ENCODE results near the gene RPL12.

Gene RPL12

DNA sequence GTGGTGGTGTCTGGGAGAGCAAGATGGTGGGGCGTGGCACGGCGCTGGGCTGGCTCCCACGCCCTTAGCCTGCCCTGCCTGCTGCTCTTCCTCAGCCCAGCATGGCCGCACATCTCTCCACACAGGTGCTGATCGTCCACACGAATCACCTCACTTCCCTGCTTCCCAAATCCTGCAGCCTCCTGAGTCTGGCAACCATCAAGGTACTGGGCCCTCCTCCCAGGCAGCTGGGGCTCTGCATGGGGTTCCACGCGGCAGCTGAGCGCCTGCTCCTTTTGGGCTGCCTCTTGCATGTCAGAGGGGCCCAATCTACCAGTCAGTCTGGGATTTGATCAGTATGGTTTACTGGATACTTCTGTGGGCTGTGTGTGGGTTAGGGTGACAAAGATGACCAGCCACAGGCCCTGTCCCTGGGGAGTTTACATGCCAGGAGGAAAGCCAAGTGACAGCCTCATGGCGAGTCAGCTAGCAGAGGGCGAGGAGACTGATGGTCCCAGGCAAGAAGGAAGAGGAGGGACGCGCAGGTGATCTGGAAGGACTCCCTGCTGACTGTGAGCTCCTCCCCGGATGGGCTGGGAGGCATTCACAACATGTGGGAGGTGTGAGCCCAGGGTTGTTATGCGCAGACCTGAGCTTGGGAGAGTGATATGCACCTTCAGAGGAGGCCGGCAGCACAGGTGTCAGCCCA, 6.1 kb upstream of the RPL12 start:
- no peak for DNase-seq (ENCODE audit: low read depth)
- no peak overlapping the region for H3K4me3 ChIP-seq (ENCODE audit: low read depth, low read length)
- TF ChIP-seq, protein P1, sequence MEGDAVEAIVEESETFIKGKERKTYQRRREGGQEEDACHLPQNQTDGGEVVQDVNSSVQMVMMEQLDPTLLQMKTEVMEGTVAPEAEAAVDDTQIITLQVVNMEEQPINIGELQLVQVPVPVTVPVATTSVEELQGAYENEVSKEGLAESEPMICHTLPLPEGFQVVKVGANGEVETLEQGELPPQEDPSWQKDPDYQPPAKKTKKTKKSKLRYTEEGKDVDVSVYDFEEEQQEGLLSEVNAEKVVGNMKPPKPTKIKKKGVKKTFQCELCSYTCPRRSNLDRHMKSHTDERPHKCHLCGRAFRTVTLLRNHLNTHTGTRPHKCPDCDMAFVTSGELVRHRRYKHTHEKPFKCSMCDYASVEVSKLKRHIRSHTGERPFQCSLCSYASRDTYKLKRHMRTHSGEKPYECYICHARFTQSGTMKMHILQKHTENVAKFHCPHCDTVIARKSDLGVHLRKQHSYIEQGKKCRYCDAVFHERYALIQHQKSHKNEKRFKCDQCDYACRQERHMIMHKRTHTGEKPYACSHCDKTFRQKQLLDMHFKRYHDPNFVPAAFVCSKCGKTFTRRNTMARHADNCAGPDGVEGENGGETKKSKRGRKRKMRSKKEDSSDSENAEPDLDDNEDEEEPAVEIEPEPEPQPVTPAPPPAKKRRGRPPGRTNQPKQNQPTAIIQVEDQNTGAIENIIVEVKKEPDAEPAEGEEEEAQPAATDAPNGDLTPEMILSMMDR (IDR thresholded peaks at IDR 0.05; ENCODE audit: control insufficient read depth, extremely low read depth, insufficient read depth), result no peak

DNA sequence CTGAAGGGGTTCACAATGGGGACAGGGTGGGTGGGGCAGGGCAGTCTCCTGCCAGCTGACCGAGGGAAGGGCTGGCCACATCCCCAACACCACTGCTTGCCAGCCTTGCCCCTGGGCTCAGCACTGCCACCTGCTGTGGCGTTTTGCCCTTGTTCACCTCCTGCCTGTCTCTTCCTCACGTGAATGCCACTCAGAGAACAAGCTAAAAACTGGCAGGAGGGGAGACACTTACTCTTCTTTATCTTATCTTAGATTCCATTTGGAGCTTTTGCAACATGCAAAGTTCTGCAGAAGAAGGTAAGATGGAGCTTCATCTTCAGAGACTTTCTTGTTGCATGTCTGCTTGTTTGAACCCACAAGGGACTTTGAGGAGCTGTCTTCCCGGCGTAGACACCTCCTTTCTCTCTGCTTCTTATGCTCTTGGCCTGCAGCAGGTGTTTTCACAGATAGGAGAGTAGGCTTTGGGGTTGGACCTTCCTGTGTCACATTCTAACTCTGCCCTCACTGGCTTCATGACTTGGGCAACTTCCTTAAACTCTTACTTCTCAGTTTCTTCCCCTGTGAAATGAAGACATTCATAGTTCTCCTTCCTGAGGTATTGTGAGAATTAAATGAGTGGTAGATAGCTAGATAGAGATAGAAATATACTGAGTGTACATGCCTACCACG, 4.3 kb upstream of the RPL12 start:
- TF ChIP-seq, protein P1 (IDR thresholded peaks at IDR 0.05; ENCODE audit: control insufficient read depth, extremely low read depth, insufficient read depth), result peak; percentile 63
- DNase-seq (ENCODE audit: low read depth), result no peak
- no peak overlapping the region for H3K4me3 ChIP-seq (ENCODE audit: low read depth, low read length)

DNA sequence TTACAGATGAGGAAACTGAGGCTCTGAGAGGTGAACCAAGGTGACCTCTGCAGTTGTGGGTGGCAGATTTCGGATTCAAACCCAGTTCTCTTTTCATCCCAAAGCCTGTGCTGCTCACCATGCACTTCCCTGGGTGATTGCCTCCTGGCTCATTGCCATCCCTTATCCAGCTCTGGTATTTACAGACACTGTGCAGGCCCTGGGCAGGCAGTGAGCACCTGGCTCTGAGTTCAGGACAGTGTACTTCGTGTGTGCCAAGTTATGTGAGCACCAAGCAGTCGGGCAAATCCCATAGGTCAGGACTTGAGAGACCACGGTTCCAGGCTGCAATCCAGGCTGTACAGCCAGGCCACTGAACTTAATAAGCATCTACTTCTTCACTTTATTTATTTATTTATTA, 1.5 kb upstream of the RPL12 start:
- H3K4me3 ChIP-seq (ENCODE audit: low read depth, low read length), result peak overlapping the region; percentile 81
- peak; percentile 94 for DNase-seq (ENCODE audit: low read depth)
- TF ChIP-seq, protein P1 (IDR thresholded peaks at IDR 0.05; ENCODE audit: control insufficient read depth, extremely low read depth, insufficient read depth), result no peak

DNA sequence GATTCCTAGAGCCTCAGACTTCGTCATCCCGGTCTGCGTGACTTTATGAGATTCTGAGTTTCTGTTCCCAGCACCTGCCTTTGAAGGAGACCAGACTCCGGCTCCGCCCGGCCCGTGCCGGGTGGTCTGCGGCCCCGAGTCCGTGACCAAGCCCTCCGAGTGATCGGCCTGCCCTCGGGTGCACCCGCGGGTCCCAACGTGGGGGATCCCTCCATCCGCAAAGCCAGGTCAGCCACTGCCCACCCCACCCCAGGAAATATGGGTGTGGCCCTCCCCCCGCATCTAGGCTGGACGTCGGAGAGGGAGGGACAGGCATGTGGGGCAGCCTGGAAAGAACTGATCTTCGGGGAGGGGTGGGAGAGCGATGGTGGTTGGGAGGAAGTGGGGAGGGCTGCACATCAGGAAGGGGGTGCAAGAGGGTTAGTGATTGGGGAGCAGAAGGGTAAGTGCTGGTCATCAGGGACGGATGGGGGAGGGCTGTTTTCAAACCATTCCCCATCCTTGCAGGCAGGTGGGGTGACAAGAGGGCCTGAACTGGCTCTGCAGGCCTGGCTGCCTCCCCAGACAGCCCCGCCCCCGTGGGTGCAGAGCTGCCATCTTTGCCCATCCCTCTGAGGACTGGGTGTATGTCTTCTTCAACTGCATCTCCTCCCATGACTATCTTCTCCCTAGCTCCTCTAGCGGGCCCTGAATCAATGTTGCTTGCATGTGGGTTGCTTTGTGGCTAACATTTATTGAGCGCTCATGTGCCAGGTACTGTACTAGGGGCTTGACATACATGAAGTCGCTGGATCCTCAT, 851 bp upstream of the RPL12 start:
- H3K4me3 ChIP-seq (ENCODE audit: low read depth, low read length), result peak overlapping the region; percentile 81
- DNase-seq (ENCODE audit: low read depth), result no peak
- TF ChIP-seq, protein P1 (IDR thresholded peaks at IDR 0.05; ENCODE audit: control insufficient read depth, extremely low read depth, insufficient read depth), result no peak

DNA sequence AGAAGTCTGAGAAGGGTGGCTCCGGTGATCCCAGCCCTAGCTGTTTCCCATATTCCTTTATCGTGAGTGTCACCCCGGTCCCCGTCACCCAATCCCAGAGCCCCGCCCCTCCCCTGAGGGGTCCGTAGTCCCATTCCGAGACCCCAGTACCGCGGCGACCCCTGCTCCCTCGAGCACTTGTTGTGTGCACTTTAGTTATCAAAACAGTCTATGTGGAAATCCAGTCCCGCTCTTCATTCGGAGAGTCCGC, 327 bp upstream of the RPL12 start:
- H3K4me3 ChIP-seq (ENCODE audit: low read depth, low read length), result peak overlapping the region; percentile 81
- DNase-seq (ENCODE audit: low read depth), result no peak
- TF ChIP-seq, protein P1 (IDR thresholded peaks at IDR 0.05; ENCODE audit: control insufficient read depth, extremely low read depth, insufficient read depth), result no peak

DNA sequence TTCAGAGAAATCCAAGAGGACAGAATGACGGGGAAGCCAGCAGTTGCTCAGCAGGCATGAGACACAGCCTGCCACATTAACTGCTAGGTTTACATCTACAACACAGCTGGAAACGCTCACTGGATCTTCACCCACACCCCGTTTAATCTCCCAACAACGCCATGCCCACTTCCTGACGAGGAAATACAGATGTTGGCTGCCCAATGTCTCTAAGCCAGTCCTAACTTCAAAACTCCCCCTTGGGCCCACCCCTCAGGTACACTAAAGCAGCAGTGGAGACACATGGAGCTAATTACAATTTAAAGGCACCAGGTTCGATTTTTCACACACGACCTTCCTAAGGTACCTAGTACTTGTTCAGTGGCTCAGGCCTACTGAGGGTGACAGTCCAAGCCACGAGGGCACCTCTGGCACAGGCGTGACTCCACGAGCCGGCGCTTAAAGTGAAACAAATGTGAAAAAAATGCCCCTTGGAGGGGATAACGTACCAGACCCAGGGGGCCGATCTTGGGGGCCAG, 904 bp downstream of the RPL12 start:
- peak overlapping the region; percentile 81 for H3K4me3 ChIP-seq (ENCODE audit: low read depth, low read length)
- TF ChIP-seq, protein P1 (IDR thresholded peaks at IDR 0.05; ENCODE audit: control insufficient read depth, extremely low read depth, insufficient read depth), result no peak
- DNase-seq (ENCODE audit: low read depth), result no peak
